ENCODE data around the gene TNFRSF21.
"Not testable (repeated sequence)": the region's sequence is repeated elsewhere in the genome, so short reads cannot be mapped to it uniquely, and the experiment has no call there.

Gene TNFRSF21

DNA sequence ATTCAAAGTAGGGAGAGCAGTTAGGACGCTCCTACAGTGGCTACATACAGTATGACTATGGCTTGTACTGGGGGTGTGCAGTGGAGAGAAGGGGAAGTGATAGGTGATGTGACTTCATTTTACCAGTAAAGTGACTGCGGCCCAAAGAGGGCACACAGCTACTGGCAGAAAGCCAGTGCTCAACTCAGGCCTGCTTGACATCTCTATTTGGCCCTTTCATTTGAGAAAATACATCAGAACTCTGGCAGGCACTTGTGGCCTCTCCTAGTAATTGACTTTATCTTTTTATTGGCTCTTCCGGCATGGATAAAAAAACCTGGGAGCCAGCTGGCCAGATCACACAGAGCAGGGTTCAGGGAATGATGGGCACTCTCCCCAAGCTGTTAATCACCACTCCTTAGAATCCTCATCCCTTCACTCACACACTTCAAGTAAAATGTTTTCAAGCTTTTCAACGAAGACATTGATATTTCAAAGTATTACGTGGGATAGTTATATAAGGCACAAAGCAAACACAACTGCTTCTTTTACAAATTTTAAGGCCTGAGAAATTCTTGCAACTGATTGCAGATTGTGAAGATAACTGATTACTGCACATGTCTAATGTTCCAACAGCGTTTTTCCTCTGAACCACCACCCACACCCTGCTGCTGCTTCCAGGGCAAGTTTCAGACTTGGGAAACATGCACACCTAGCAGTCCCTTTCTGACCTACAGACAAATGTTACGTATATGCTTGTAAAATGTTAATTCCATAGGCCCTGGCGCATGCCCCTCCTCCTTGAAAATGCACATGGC lies 73.5 kb downstream of the TNFRSF21 start:
- Histone ChIP-seq H3K27me3 (ENCODE audit: insufficient read depth, low read length) (no peaks in the 10 kb centered on the region), H3K36me3 (ENCODE audit: insufficient read depth, low read length) (no peaks in the 10 kb centered on the region), H3K4me3 (ENCODE audit: low read length) (no peak overlapping the region), H3K4me1 (ENCODE audit: insufficient read depth, low read length) (no peaks in the 10 kb centered on the region), H3K9me3 (ENCODE audit: low read length) (no peaks in the 10 kb centered on the region), H2AFZ (ENCODE audit: low read depth, low read length) (no peak overlapping the region)

DNA sequence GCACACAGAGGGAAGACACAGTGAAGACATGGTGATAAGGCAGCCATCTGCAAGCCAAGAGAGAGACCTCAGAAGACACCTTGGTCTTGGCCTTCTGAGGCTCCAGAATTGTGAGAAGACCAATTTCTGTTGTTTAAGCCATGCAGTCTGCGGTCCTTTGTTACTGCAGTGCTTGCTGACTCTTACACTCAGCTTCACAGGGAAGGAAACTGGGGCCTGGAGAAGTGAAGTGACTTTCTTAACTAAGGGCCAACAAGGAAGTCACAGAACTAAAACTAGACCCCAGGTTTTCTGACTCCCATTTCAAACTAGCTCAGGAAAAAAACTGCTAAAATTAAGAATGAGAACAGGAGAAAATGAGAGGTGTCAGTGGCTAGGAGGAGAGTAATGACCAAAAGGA lies 74.3 kb downstream of the TNFRSF21 start:
- Histone ChIP-seq H3K36me3 (ENCODE audit: insufficient read depth, low read length) (no peaks in the 10 kb centered on the region), H3K4me3 (ENCODE audit: low read length) (no peak overlapping the region), H3K9me3 (ENCODE audit: low read length) (no peaks in the 10 kb centered on the region), H3K4me1 (ENCODE audit: insufficient read depth, low read length) (no peaks in the 10 kb centered on the region), H2AFZ (ENCODE audit: low read depth, low read length) (no peak overlapping the region), H3K27me3 (ENCODE audit: insufficient read depth, low read length) (no peaks in the 10 kb centered on the region)

DNA sequence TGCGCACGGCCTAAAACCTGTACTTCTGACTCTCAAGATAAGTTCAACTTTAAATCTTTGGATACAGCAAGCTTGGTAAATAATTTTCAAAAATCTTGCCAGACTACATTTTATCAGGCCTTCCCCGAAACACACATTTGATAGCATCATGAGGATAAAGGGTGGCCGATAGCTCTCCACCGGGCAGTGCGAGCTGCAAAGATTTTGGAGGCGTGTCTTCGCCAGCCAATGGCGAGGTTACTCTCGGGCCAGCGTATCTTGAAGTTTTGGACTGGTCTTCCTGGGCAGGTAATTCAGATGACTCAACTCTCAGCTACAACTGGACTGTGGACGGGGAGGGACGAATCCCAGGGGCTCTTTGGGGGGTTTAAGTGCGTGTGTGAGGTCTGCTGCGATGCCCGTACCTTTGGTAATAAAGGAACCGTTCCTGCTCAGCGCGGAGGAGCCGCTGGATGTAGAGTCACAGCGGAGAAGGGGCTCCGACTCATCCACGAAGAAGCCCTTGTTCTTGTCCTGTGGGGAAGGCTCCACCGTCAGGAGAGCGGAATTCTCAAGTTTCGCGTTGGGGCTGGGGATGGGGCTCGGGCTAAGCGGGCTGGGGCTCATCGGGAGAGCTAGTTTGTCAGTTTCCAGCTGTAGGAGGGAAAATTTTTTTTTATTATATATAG lies 75.3 kb downstream of the TNFRSF21 start:
- no peaks in the 10 kb centered on the region for H3K9me3 ChIP-seq (ENCODE audit: low read length)
- H3K4me1 ChIP-seq (ENCODE audit: insufficient read depth, low read length): no peaks in the 10 kb centered on the region
- H3K27me3 ChIP-seq (ENCODE audit: insufficient read depth, low read length): no peaks in the 10 kb centered on the region
- no peak overlapping the region for H2AFZ ChIP-seq (ENCODE audit: low read depth, low read length)
- no peak overlapping the region for H3K4me3 ChIP-seq (ENCODE audit: low read length)
- no peaks in the 10 kb centered on the region for H3K36me3 ChIP-seq (ENCODE audit: insufficient read depth, low read length)

DNA sequence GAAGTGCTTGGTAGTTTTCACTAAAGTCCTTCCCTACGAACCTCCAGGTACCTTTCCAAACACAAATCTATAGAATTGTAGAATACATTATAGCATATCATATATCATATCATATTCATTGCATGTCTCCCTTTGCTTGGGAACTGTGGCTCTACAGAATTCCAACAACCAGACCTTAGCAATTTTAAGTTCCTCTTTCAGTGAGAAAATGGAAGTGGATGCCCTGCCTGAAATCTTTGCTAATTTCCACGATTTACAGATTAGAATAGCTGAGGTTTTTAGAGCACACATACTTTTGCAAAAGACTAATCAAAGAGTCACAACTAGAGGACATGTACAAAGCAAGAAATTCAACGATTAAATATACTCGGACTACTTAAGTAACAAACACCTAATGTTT lies 78.6 kb downstream of the TNFRSF21 start:
- Histone ChIP-seq H2AFZ (ENCODE audit: low read depth, low read length) (no peak overlapping the region), H3K36me3 (ENCODE audit: insufficient read depth, low read length) (no peaks in the 10 kb centered on the region), H3K9me3 (ENCODE audit: low read length) (no peaks in the 10 kb centered on the region), H3K27me3 (ENCODE audit: insufficient read depth, low read length) (no peaks in the 10 kb centered on the region), H3K4me1 (ENCODE audit: insufficient read depth, low read length) (no peaks in the 10 kb centered on the region), H3K4me3 (ENCODE audit: low read length) (no peak overlapping the region)

DNA sequence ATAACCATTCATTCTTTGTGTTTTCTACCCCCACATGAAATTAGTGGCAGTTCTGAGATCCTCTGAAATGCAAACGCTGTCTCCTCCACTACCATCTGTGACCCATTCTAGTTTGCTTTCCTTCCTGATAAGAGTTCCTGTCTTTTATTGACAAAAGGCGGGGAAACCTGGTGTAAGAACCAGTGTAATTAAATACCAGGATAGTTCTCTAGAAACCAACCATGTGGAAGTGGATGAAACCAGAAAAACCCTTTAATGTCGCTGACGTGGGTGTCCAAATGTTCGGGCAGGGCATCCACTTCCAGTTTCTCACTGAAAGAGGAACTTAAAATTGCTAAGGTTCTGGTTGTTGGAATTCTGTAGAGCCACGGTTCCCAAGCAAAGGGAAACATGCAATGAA lies 79.1 kb downstream of the TNFRSF21 start:
- H2AFZ ChIP-seq (ENCODE audit: low read depth, low read length): no peak overlapping the region
- H3K36me3 ChIP-seq (ENCODE audit: insufficient read depth, low read length): no peaks in the 10 kb centered on the region
- H3K4me3 ChIP-seq (ENCODE audit: low read length): no peak overlapping the region
- H3K9me3 ChIP-seq (ENCODE audit: low read length): no peaks in the 10 kb centered on the region
- H3K27me3 ChIP-seq (ENCODE audit: insufficient read depth, low read length): no peaks in the 10 kb centered on the region
- H3K4me1 ChIP-seq (ENCODE audit: insufficient read depth, low read length): no peaks in the 10 kb centered on the region

DNA sequence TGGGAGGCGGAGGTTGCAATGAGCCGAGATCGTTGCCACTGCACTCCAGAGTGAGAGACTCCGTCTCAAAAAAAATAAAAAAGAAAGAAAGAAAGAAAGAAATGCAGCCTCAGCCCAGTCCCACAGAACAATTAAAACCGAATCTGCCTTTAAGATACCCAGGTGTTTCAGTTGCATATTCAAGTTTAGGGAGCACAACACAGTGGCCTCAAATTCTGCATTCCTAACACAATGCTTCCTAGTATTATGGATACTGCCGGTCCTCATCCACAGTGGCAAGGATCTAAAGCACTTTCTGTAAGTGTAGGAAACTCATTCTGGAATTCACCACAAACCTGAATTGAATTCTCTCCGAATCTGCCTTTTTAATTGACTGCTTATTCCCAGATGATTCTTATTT lies 80.5 kb downstream of the TNFRSF21 start:
- Histone ChIP-seq H3K4me1 (ENCODE audit: insufficient read depth, low read length) (no peaks in the 10 kb centered on the region), H2AFZ (ENCODE audit: low read depth, low read length) (no peak overlapping the region), H3K27me3 (ENCODE audit: insufficient read depth, low read length) (no peaks in the 10 kb centered on the region), H3K4me3 (ENCODE audit: low read length) (no peak overlapping the region), H3K9me3 (ENCODE audit: low read length) (no peaks in the 10 kb centered on the region), H3K36me3 (ENCODE audit: insufficient read depth, low read length) (no peaks in the 10 kb centered on the region)

DNA sequence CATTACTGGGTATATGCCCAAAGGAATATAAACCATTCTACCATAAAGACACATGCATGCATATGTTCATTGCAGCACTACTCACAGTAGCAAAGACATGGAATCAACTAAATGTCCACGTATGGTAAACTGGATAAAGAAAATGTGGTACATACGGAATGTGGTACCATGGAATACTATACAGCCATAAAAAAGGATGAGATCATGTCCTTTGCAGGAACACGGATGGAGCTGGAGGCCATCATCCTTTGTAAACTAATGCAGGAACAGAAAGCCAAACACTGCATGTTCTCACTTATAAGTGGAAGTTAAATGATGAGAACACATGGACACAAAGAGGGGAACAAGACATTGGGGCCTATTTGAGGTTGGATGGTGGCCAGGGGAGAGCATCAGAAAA lies 81.6 kb downstream of the TNFRSF21 start:
- not testable (repeated sequence) for H3K27me3 ChIP-seq (ENCODE audit: insufficient read depth, low read length); H3K36me3 ChIP-seq (ENCODE audit: insufficient read depth, low read length); H3K4me3 ChIP-seq (ENCODE audit: low read length); H2AFZ ChIP-seq (ENCODE audit: low read depth, low read length); H3K9me3 ChIP-seq (ENCODE audit: low read length); H3K4me1 ChIP-seq (ENCODE audit: insufficient read depth, low read length)

DNA sequence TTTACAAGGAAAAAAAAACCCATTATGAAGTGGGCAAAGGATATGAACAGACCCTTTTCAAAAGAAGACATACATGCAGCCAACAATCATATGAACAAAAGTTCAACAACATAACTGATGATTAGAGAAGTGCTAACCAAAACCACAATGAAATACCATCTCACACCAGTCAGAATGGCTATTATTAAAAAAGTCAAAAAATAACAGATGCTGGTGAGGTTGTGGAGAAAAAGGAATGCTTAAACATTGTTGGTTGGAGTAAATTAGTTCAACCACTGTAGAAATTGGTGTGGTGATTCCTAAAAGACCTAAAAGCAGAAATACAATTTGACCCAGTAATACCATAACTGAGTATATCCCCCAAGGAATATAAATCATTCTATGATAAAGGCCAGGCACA lies 86.5 kb downstream of the TNFRSF21 start:
- H3K4me3 ChIP-seq (ENCODE audit: low read length); H3K9me3 ChIP-seq (ENCODE audit: low read length); H3K36me3 ChIP-seq (ENCODE audit: insufficient read depth, low read length): not testable (repeated sequence)

DNA sequence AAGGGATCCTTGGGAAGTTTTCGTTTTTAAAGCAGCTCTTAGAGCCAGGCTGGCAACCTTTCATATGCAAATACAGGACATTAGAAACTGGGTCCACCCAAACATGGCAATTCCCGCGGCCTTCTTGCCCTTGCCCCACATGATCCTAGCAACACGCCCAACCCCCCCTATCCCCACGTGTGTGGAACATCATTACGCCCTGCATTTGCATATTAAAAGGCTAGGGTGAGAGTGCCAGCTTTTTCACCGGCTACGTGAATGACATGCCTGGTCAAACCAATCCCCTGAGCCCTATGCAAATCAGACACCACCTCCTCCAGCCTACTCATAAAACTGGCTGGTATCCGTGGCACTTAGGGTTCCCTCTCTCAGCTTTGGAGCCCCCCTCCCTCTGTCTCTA lies 88.1 kb downstream of the TNFRSF21 start:
- no peak overlapping the region for H2AFZ ChIP-seq (ENCODE audit: low read depth, low read length)
- no peaks in the 10 kb centered on the region for H3K36me3 ChIP-seq (ENCODE audit: insufficient read depth, low read length)
- no peak overlapping the region for H3K4me3 ChIP-seq (ENCODE audit: low read length)
- H3K4me1 ChIP-seq (ENCODE audit: insufficient read depth, low read length): peaks cover 6% of the 10 kb centered on the region
- H3K9me3 ChIP-seq (ENCODE audit: low read length): no peaks in the 10 kb centered on the region
- H3K27me3 ChIP-seq (ENCODE audit: insufficient read depth, low read length): no peaks in the 10 kb centered on the region

More for the DNA sequence above, 86.5 kb downstream of the TNFRSF21 start:
- H3K4me1 ChIP-seq (ENCODE audit: insufficient read depth, low read length); H3K27me3 ChIP-seq (ENCODE audit: insufficient read depth, low read length); H2AFZ ChIP-seq (ENCODE audit: low read depth, low read length): not testable (repeated sequence)

DNA sequence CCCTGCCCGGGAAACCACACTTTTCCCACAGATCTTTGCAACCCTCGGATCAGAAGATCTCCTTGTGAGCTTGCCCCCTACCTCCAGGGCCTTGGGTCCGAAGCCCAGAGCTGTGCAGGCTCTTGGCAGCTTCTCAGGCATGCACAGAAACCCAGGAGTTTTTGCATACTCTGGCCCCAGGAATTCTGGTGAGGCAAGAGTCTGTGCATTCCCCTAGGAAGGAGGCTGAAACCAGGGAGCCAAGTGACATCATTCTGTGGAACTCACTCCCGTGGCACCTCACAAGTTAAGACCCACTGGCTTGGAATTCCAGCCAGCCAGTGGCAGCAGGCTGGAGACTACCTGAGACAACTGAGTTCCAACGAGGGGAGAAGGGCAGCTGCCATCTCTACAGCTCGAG lies 100.1 kb downstream of the TNFRSF21 start:
- H2AFZ ChIP-seq (ENCODE audit: low read depth, low read length): no peak overlapping the region
- no peaks in the 10 kb centered on the region for H3K9me3 ChIP-seq (ENCODE audit: low read length)
- H3K4me3 ChIP-seq (ENCODE audit: low read length): no peak overlapping the region
- no peaks in the 10 kb centered on the region for H3K4me1 ChIP-seq (ENCODE audit: insufficient read depth, low read length)
- H3K36me3 ChIP-seq (ENCODE audit: insufficient read depth, low read length): no peaks in the 10 kb centered on the region
- no peaks in the 10 kb centered on the region for H3K27me3 ChIP-seq (ENCODE audit: insufficient read depth, low read length)

DNA sequence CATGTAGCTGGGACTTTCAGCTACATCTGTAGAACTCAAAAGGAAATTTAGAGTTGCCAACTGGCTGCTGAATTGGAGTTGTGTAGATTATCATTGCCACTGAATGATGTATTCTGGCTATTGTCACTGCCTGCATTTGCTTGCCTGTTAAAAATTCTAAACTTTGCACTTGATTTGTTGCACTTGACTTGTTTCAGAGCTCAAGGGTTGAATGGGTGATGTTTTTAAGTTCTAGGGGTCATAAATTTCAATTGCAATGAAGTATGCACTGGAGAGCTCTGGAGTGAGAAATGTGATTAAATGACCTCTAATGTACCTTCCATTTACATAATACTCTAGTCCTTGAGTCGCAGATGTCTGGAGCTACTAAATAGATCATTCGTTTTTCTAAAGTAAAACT lies 102.4 kb downstream of the TNFRSF21 start:
- no peaks in the 10 kb centered on the region for H3K36me3 ChIP-seq (ENCODE audit: insufficient read depth, low read length)
- no peaks in the 10 kb centered on the region for H3K9me3 ChIP-seq (ENCODE audit: low read length)
- H2AFZ ChIP-seq (ENCODE audit: low read depth, low read length): no peak overlapping the region
- no peak overlapping the region for H3K4me3 ChIP-seq (ENCODE audit: low read length)
- H3K27me3 ChIP-seq (ENCODE audit: insufficient read depth, low read length): no peaks in the 10 kb centered on the region
- H3K4me1 ChIP-seq (ENCODE audit: insufficient read depth, low read length): no peaks in the 10 kb centered on the region

DNA sequence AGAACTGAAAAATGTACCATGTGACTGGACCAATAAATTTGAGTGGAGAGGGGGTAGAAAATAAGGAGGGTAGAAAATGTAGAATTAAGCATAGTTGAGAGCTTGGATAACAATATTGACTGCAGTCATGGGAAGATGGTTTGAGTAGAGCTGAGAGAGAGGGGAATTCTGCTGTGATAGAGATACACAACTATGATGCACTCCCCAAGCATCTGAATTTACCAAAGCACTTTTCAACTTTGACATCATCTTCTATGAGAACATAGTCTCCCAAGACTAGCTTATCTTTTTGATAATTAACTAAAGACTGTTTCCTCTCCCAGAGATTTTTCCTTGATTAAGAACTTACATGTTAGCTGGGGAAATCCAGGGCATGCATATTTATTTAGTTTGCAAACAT lies 103.1 kb downstream of the TNFRSF21 start:
- H3K4me1 ChIP-seq (ENCODE audit: insufficient read depth, low read length): no peaks in the 10 kb centered on the region
- H3K27me3 ChIP-seq (ENCODE audit: insufficient read depth, low read length): no peaks in the 10 kb centered on the region
- no peaks in the 10 kb centered on the region for H3K9me3 ChIP-seq (ENCODE audit: low read length)
- no peak overlapping the region for H3K4me3 ChIP-seq (ENCODE audit: low read length)
- no peak overlapping the region for H2AFZ ChIP-seq (ENCODE audit: low read depth, low read length)
- no peaks in the 10 kb centered on the region for H3K36me3 ChIP-seq (ENCODE audit: insufficient read depth, low read length)

DNA sequence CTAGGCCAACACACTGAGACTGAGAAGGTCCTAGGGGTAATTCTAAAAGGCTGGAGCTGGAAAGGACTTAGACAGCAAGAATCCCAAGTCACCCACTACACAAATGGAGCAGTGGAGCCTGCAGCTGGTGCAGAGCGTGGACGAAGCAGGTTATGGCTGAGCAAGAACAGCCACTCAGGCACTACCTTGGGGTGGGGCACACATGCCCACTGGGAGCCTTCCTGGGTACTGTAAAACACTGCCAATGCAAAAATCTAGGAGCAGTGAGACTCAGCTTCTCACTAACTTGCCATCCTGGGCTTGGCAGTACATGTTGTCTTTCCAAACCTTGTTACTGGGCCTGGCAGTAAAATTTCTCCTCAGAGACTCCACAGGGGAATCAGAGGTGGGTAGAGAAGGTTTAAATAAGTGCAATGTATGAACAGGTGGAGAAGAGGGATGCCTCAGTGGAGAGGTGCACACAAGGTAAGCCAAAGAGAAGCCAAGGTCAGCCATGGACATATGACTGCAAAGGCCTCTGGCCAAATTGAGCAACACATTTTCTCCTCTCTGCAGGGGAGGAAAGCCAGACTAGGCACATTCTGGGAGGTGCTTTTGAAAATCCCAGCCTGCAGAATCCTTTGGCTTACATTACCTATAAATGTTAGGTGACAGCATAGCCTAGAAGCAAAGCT lies 105.6 kb downstream of the TNFRSF21 start:
- no peak overlapping the region for H2AFZ ChIP-seq (ENCODE audit: low read depth, low read length)
- H3K4me3 ChIP-seq (ENCODE audit: low read length): no peak overlapping the region
- H3K9me3 ChIP-seq (ENCODE audit: low read length): no peaks in the 10 kb centered on the region
- H3K4me1 ChIP-seq (ENCODE audit: insufficient read depth, low read length): no peaks in the 10 kb centered on the region
- no peaks in the 10 kb centered on the region for H3K36me3 ChIP-seq (ENCODE audit: insufficient read depth, low read length)
- no peaks in the 10 kb centered on the region for H3K27me3 ChIP-seq (ENCODE audit: insufficient read depth, low read length)

All from neuron (in vitro differentiated cells).